SK-N-SH (cell line): Measurements from ENCODE around the gene PAXIP1.

Source experiments
- EP300 ChIP-seq, 2 experiments: IDR thresholded peaks; 2 replicates each; pipeline versions ENCODE4 v1.4.0 to v1.6.1; 2012; ENCODE audit warnings: borderline replicate concordance in 1 of 2, low read depth in 1 of 2, low read length in 1 of 2
- FOSL2 ChIP-seq: IDR thresholded peaks from 2 replicates; pipeline ENCODE4 v1.4.0; 2012; ENCODE audit warnings: low read depth, mild to moderate bottlenecking, moderate library complexity, borderline replicate concordance
- JUND ChIP-seq: IDR thresholded peaks from 2 replicates; pipeline ENCODE4 v1.4.0; 2012
- MXI1 ChIP-seq: IDR thresholded peaks from 2 replicates; pipeline ENCODE4 v1.6.1; 2012; ENCODE audit warnings: mild to moderate bottlenecking, low read depth, low read length, improper control_type of control experiment
- POLR2AphosphoS5 ChIP-seq: IDR thresholded peaks from 2 replicates; pipeline ENCODE4 v1.6.1; 2012; ENCODE audit warnings: low read depth, low read length
- RAD21 ChIP-seq: IDR thresholded peaks from 2 replicates; pipeline ENCODE4 v1.6.1; 2012; ENCODE audit warnings: mild to moderate bottlenecking, low read length
- SMC3 ChIP-seq: IDR thresholded peaks from 2 replicates; pipeline ENCODE4 v1.6.1; 2012; ENCODE audit warnings: low read depth, low read length, improper control_type of control experiment
- YY1 ChIP-seq: IDR thresholded peaks from 2 replicates; pipeline ENCODE4 v1.4.0; 2012; ENCODE audit warnings: low read depth, mild to moderate bottlenecking
- TF ChIP-seq, protein P1 (sequence below): fragments of 200-600 bp; sonication (generic); IDR thresholded peaks from 2 replicates; pipeline ENCODE4 v1.6.1; 2017; ENCODE audit warnings: antibody characterized with exemption, mild to moderate bottlenecking, moderate library complexity
- TF ChIP-seq, protein P2 (sequence below): IDR thresholded peaks from 2 replicates; pipeline ENCODE4 v1.6.1; 2012; ENCODE audit warnings: mild to moderate bottlenecking, low read depth, low read length, moderate library complexity
- TF ChIP-seq, protein P3 (sequence below): IDR thresholded peaks from 2 replicates; pipeline ENCODE4 v1.4.0; 2012; ENCODE audit warnings: low read depth

DNA sequence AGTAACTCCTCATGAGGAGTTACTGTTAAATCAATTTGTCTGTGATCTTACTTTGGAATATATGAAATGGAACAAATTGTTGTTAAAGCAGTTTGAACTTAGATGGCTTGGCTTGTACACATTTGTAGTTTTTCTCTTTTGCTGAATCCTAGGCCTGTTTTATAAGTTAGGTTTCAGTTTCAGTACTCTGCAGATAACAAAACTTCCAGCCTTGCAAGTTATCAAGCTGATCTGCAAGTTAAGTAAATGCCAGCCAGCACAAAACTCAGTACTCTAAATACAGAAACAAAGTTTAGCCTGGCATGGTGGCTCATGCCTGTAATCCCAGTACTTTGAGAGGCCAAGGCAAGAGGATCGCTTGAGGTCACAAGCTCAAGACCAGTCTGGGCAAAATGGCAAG lies 25.0 kb upstream of the PAXIP1 start:
- TF ChIP-seq, protein P1, sequence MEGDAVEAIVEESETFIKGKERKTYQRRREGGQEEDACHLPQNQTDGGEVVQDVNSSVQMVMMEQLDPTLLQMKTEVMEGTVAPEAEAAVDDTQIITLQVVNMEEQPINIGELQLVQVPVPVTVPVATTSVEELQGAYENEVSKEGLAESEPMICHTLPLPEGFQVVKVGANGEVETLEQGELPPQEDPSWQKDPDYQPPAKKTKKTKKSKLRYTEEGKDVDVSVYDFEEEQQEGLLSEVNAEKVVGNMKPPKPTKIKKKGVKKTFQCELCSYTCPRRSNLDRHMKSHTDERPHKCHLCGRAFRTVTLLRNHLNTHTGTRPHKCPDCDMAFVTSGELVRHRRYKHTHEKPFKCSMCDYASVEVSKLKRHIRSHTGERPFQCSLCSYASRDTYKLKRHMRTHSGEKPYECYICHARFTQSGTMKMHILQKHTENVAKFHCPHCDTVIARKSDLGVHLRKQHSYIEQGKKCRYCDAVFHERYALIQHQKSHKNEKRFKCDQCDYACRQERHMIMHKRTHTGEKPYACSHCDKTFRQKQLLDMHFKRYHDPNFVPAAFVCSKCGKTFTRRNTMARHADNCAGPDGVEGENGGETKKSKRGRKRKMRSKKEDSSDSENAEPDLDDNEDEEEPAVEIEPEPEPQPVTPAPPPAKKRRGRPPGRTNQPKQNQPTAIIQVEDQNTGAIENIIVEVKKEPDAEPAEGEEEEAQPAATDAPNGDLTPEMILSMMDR, result no peak
- TF ChIP-seq FOSL2 (no peak), RAD21 (no peak), YY1 (no peak), EP300 (IDR thresholded peaks at IDR 0.05; ENCODE audit: borderline replicate concordance in 1 of 2, low read depth in 1 of 2, low read length in 1 of 2) (no peak), JUND (no peak), SMC3 (no peak), MXI1 (no peak), POLR2AphosphoS5 (no peak)
- TF ChIP-seq, protein P2, sequence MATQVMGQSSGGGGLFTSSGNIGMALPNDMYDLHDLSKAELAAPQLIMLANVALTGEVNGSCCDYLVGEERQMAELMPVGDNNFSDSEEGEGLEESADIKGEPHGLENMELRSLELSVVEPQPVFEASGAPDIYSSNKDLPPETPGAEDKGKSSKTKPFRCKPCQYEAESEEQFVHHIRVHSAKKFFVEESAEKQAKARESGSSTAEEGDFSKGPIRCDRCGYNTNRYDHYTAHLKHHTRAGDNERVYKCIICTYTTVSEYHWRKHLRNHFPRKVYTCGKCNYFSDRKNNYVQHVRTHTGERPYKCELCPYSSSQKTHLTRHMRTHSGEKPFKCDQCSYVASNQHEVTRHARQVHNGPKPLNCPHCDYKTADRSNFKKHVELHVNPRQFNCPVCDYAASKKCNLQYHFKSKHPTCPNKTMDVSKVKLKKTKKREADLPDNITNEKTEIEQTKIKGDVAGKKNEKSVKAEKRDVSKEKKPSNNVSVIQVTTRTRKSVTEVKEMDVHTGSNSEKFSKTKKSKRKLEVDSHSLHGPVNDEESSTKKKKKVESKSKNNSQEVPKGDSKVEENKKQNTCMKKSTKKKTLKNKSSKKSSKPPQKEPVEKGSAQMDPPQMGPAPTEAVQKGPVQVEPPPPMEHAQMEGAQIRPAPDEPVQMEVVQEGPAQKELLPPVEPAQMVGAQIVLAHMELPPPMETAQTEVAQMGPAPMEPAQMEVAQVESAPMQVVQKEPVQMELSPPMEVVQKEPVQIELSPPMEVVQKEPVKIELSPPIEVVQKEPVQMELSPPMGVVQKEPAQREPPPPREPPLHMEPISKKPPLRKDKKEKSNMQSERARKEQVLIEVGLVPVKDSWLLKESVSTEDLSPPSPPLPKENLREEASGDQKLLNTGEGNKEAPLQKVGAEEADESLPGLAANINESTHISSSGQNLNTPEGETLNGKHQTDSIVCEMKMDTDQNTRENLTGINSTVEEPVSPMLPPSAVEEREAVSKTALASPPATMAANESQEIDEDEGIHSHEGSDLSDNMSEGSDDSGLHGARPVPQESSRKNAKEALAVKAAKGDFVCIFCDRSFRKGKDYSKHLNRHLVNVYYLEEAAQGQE, result no peak
- TF ChIP-seq, protein P3, sequence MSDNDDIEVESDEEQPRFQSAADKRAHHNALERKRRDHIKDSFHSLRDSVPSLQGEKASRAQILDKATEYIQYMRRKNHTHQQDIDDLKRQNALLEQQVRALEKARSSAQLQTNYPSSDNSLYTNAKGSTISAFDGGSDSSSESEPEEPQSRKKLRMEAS, result no peak
